Measurements from ENCODE around the gene DTNA. TPM values are rescaled to one million over a fixed set of nuclear protein-coding genes. Genes with fewer than 3 reads are reported as not detected.
"Not testable (repeated sequence)": the region's sequence is repeated elsewhere in the genome, so short reads cannot be mapped to it uniquely, and the experiment has no call there.

The DTNA gene
- total RNA-seq, 1 experiment from 2014 or later, result 9.0 TPM

DNA sequence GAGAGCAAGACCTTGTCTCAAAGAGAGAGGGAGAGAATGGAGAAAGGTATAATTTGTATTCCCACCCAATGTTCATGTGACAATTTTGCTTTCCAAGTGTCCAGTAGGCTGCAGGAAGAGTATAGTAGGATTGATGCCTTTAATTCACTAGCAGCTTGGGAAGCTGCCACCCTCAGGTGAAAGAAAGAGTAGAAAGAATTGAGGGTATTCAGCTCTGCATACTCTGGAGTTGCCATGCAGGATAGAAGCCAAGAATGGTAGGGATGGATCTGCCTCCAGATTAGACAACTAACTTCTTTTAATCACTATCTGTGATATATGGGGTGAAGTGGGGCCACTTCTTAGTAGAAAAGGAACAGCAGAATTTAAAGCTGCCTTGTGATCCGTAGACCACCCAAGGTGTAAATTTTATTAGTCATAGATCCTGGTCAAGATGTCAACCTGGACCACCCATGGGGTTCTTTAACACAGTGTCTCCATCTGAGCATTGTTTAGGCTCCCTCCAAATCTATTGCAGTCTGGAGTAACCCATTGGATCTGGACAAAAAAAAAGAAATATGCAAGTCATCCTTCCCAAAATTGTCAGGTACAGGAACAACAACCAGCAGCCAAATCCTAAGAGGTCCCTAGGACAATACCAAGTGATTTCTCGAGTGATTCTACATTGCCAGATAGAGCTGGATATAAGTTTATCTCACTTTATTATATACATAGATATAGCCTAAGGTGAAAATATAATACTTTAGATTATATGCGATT is 33.1 kb upstream of the DTNA start:
- CTCF ChIA-PET, result no interaction called here
- Mint-ChIP-seq H3K4me1 (ENCODE audit: low read depth, unreplicated experiment) (no peaks in the 10 kb centered on the region), H3K27ac (ENCODE audit: unreplicated experiment) (no peak overlapping the region), H3K36me3 (ENCODE audit: insufficient read depth, unreplicated experiment) (no peaks in the 10 kb centered on the region), H3K9me3 (ENCODE audit: low read depth, unreplicated experiment) (no peaks in the 10 kb centered on the region), H3K27me3 (ENCODE audit: unreplicated experiment) (no peaks in the 10 kb centered on the region), H3K4me3 (ENCODE audit: low read depth, unreplicated experiment) (no peak overlapping the region)
- TF ChIP-seq, protein P1, sequence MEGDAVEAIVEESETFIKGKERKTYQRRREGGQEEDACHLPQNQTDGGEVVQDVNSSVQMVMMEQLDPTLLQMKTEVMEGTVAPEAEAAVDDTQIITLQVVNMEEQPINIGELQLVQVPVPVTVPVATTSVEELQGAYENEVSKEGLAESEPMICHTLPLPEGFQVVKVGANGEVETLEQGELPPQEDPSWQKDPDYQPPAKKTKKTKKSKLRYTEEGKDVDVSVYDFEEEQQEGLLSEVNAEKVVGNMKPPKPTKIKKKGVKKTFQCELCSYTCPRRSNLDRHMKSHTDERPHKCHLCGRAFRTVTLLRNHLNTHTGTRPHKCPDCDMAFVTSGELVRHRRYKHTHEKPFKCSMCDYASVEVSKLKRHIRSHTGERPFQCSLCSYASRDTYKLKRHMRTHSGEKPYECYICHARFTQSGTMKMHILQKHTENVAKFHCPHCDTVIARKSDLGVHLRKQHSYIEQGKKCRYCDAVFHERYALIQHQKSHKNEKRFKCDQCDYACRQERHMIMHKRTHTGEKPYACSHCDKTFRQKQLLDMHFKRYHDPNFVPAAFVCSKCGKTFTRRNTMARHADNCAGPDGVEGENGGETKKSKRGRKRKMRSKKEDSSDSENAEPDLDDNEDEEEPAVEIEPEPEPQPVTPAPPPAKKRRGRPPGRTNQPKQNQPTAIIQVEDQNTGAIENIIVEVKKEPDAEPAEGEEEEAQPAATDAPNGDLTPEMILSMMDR (IDR thresholded peaks at IDR 0.05; ENCODE audit: unreplicated experiment), result no peak
- no peak for DNase-seq
- intact Hi-C loops (cut with micrococcal nuclease; ENCODE audit: unreplicated experiment), result no loop called here
- no TSS peak for BruUV-seq (replicated peaks)

DNA sequence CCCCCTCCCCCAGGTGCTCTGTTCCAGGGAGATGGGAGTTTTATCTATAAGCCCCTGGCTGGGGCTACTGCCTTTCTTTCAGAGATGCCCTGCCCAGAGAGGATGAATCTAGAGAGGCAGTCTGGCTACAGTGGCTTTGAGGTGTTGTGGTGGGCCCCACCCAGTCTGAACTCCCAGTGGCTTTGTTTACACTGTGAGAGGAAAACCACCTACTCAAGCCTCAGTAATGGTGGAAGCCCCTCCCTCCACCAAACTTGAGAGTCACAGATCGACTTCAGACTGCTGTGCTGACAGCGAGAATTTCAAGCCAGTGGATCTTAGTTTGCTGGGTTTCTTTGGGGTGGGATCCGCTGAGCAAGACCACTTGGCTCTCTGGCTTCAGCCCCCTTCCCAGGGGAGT is 20.3 kb upstream of the DTNA start:
- H3K4me3 Mint-ChIP-seq (ENCODE audit: low read depth, unreplicated experiment); CTCF ChIA-PET; H3K9me3 Mint-ChIP-seq (ENCODE audit: low read depth, unreplicated experiment); H3K27ac Mint-ChIP-seq (ENCODE audit: unreplicated experiment); BruUV-seq (replicated peaks); H3K27me3 Mint-ChIP-seq (ENCODE audit: unreplicated experiment); H3K4me1 Mint-ChIP-seq (ENCODE audit: low read depth, unreplicated experiment); H3K36me3 Mint-ChIP-seq (ENCODE audit: insufficient read depth, unreplicated experiment); intact Hi-C loops (cut with micrococcal nuclease; ENCODE audit: unreplicated experiment): not testable (repeated sequence)
- peak; percentile 9 for DNase-seq

GRCh38 chr18:34691614-34692013 is 18.5 kb upstream of the DTNA start:
- BruUV-seq (replicated peaks), result no TSS peak
- intact Hi-C loops (cut with micrococcal nuclease; ENCODE audit: unreplicated experiment), result no loop called here
- Mint-ChIP-seq H3K36me3 (ENCODE audit: insufficient read depth, unreplicated experiment) (no peaks in the 10 kb centered on the region), H3K9me3 (ENCODE audit: low read depth, unreplicated experiment) (no peaks in the 10 kb centered on the region), H3K27me3 (ENCODE audit: unreplicated experiment) (no peaks in the 10 kb centered on the region), H3K27ac (ENCODE audit: unreplicated experiment) (no peak overlapping the region), H3K4me1 (ENCODE audit: low read depth, unreplicated experiment) (no peaks in the 10 kb centered on the region), H3K4me3 (ENCODE audit: low read depth, unreplicated experiment) (no peak overlapping the region)
- CTCF ChIA-PET, result no interaction called here
- TF ChIP-seq, protein P1 (IDR thresholded peaks at IDR 0.05; ENCODE audit: unreplicated experiment), result no peak
- DNase-seq, result no peak

GRCh38 chr18:34694591-34695165 is 15.4 kb upstream of the DTNA start:
- intact Hi-C loops (cut with micrococcal nuclease; ENCODE audit: unreplicated experiment), result no loop called here
- DNase-seq, result no peak
- no peak overlapping the region for H3K27ac Mint-ChIP-seq (ENCODE audit: unreplicated experiment)

More at GRCh38 chr18:34694591-34695165, 15.4 kb upstream of the DTNA start:
- no peak overlapping the region for H3K4me3 Mint-ChIP-seq (ENCODE audit: low read depth, unreplicated experiment)
- no TSS peak for BruUV-seq (replicated peaks)
- CTCF ChIA-PET, result no interaction called here
- no peaks in the 10 kb centered on the region for H3K9me3 Mint-ChIP-seq (ENCODE audit: low read depth, unreplicated experiment)
- TF ChIP-seq, protein P1 (IDR thresholded peaks at IDR 0.05; ENCODE audit: unreplicated experiment), result no peak
- no peaks in the 10 kb centered on the region for H3K27me3 Mint-ChIP-seq (ENCODE audit: unreplicated experiment)
- H3K4me1 Mint-ChIP-seq (ENCODE audit: low read depth, unreplicated experiment), result no peaks in the 10 kb centered on the region
- H3K36me3 Mint-ChIP-seq (ENCODE audit: insufficient read depth, unreplicated experiment), result no peaks in the 10 kb centered on the region
